ENCODE data around the gene PTTG1IP. TPM values are rescaled to one million over a fixed set of nuclear protein-coding genes. Genes with fewer than 3 reads are reported as not detected.

The PTTG1IP gene
- total and polyA plus RNA-seq, 2 of the 4 experiments (the other 2 are of a cell fraction): 167 to 194 TPM

DNA sequence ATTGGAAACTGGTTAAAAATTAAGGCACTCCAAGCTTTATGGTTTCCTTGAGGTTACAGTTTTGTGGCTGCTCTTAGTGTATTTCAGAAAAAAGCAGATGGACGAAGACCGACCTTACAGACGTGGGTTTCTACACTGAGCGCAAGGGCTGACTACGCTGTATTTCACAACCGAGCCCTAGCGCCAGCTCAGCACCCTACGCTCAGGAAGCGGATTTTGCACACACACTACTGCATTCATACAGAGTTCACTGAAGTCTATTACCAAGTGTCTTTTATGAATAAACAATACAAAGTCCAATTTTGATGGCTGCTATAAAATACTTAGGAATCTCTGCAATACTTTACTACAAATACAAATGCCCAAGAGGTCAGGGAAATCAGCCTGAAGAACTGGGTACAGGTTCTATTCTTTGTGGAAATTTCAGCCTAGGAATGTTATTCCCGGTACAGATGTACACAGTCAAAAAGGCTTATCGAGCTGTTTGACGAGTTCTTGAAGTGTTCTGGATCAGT, 23.8 kb downstream of the PTTG1IP start:
- ATAC-seq (ENCODE audit: low read depth) (no peak), DNase-seq (no peak)
- H3K9me1 ChIP-seq (ENCODE audit: insufficient read depth, low read length): peaks cover 13% of the 10 kb centered on the region; the same call in 1 of the 2 replicates
- peaks cover 2% of the 10 kb centered on the region; the same call in 1 of the 2 replicates for H3K4me1 ChIP-seq (ENCODE audit: control insufficient read depth, insufficient read depth, low read length)
- no peak for TF ChIP-seq NFE2L2 (IDR thresholded peaks at IDR 0.05; ENCODE audit: low read depth, low read length)
- TF ChIP-seq, protein P1, sequence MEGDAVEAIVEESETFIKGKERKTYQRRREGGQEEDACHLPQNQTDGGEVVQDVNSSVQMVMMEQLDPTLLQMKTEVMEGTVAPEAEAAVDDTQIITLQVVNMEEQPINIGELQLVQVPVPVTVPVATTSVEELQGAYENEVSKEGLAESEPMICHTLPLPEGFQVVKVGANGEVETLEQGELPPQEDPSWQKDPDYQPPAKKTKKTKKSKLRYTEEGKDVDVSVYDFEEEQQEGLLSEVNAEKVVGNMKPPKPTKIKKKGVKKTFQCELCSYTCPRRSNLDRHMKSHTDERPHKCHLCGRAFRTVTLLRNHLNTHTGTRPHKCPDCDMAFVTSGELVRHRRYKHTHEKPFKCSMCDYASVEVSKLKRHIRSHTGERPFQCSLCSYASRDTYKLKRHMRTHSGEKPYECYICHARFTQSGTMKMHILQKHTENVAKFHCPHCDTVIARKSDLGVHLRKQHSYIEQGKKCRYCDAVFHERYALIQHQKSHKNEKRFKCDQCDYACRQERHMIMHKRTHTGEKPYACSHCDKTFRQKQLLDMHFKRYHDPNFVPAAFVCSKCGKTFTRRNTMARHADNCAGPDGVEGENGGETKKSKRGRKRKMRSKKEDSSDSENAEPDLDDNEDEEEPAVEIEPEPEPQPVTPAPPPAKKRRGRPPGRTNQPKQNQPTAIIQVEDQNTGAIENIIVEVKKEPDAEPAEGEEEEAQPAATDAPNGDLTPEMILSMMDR (conservative IDR thresholded peaks at IDR 0.05; ENCODE audit: low read depth, low read length): no peak
- H3K79me1 ChIP-seq (ENCODE audit: low read depth in 1 of 2, low read length in 2 of 2): peaks cover 36 to 41% of the 10 kb centered on the region in 2 experiments
- POLR2A ChIA-PET (ENCODE audit: unreplicated experiment): no interaction called here
- peaks cover 42% of the 10 kb centered on the region for H3K36me3 ChIP-seq (ENCODE audit: control insufficient read depth, insufficient read depth, low read length)
- H3K9me3 ChIP-seq (ENCODE audit: control insufficient read depth, insufficient read depth, low read length): no peaks in the 10 kb centered on the region
- H3K4me3 ChIP-seq (ENCODE audit: insufficient read depth, low read depth, low read length): no peak overlapping the region
- BruUV-seq (replicated peaks): TSS peak; percentile 84
- dilution Hi-C loops (cut with HindIII; ENCODE audit: low sequenced_read_pairs, unreplicated experiment): no loop called here
- H2AK9ac ChIP-seq (replicated peaks; ENCODE audit: low read depth, low read length, poor library complexity): no peak overlapping the region
- H2AK5ac ChIP-seq (ENCODE audit: low read depth, low read length): no peak overlapping the region
- no peak overlapping the region for H3K27ac ChIP-seq (ENCODE audit: insufficient read depth, low read length)
- no peak overlapping the region for H3K23ac ChIP-seq (ENCODE audit: low read depth, low read length)
- H2BK20ac ChIP-seq (ENCODE audit: low read depth, low read length): no peak overlapping the region
- no peak overlapping the region for H3K9ac ChIP-seq (ENCODE audit: low read depth, low read length)
- H3K27me3 ChIP-seq (ENCODE audit: control insufficient read depth, insufficient read depth, low read length): no peaks in the 10 kb centered on the region; the same call in 1 of the 2 replicates
- no peak overlapping the region for H3K18ac ChIP-seq (ENCODE audit: low read depth, low read length)
- H2AFZ ChIP-seq (replicated peaks; ENCODE audit: low read length, poor library complexity): no peak overlapping the region
- no peak overlapping the region for H3K4me2 ChIP-seq (ENCODE audit: low read depth, low read length)
- H2BK15ac ChIP-seq (ENCODE audit: low read depth, low read length): no peak overlapping the region
- in situ Hi-C loops (cut with MboI; ENCODE audit: low sequenced_read_pairs): no loop called here
- no peak overlapping the region for H2BK5ac ChIP-seq (ENCODE audit: low read depth, low read length, poor library complexity, severe bottlenecking)
- peaks cover 21% of the 10 kb centered on the region for H4K20me1 ChIP-seq (ENCODE audit: insufficient read depth, low read length)
- no peak overlapping the region for H3K14ac ChIP-seq (replicated peaks; ENCODE audit: low read depth, low read length)
- H4K8ac ChIP-seq (ENCODE audit: low read depth in 2 of 2, low read length in 2 of 2): no peak overlapping the region
- WGBS, 2 experiments (ENCODE audit: extremely low coverage in 2 of 2, insufficient read length in 1 of 2): no CpG with 5 or more reads among the region's 12 CpGs
- H3K56ac ChIP-seq (ENCODE audit: extremely low read depth, insufficient read depth, low read length): no peak overlapping the region
- no peak overlapping the region for H4K91ac ChIP-seq (ENCODE audit: insufficient read depth, low read depth, low read length)
- CTCF ChIA-PET: no interaction called here
- H4K5ac ChIP-seq (ENCODE audit: low read depth, low read length): no peak overlapping the region
- no peak overlapping the region for H3K4ac ChIP-seq (ENCODE audit: low read depth, low read length)
- intact Hi-C loops (cut with micrococcal nuclease): no loop called here
- no peak overlapping the region for H2BK120ac ChIP-seq (ENCODE audit: low read depth, low read length)

Measured in IMR-90 (cell line).